Immature natural killer cell (primary cell): ENCODE results near the gene NRXN3. TPM values are rescaled to one million over a fixed set of nuclear protein-coding genes. Genes with fewer than 3 reads are reported as not detected.
"Not testable (repeated sequence)": the region's sequence is repeated elsewhere in the genome, so short reads cannot be mapped to it uniquely, and the experiment has no call there.

Source experiments
- DNase-seq, 3 donors: peaks; one replicate each; pipeline ENCODE4 v3.0.0; 2022; ENCODE audit warnings: mixed read lengths in 1 of 3
- H3K27ac Mint-ChIP-seq, 6 donors: one replicate each; pipeline ENCODE4 v1.8.0; 2020; ENCODE audit warnings: mixed read lengths in 6 of 6, mild to moderate bottlenecking in 5 of 6, inconsistent platforms in 4 of 6, moderate library complexity in 3 of 6
- H3K27me3 Mint-ChIP-seq, 3 donors: one replicate each; pipeline ENCODE4 v1.8.0; 2020 to 2021; ENCODE audit warnings: low read depth in 3 of 3, mild to moderate bottlenecking in 3 of 3, mixed read lengths in 3 of 3, moderate library complexity in 3 of 3, inconsistent platforms in 1 of 3
- H3K36me3 Mint-ChIP-seq, 3 donors: one replicate each; pipeline ENCODE4 v1.8.0; 2020; ENCODE audit warnings: mixed read lengths in 3 of 3, inconsistent platforms in 2 of 3, mild to moderate bottlenecking in 2 of 3
- H3K4me1 Mint-ChIP-seq, 2 donors: one replicate each; pipeline ENCODE4 v1.8.0; 2020; ENCODE audit warnings: inconsistent platforms in 2 of 2, mild to moderate bottlenecking in 2 of 2, mixed read lengths in 2 of 2, moderate library complexity in 1 of 2
- H3K4me3 Mint-ChIP-seq, 5 donors: one replicate each; pipeline ENCODE4 v1.8.0; 2020; ENCODE audit warnings: mild to moderate bottlenecking in 5 of 5, mixed read lengths in 5 of 5, inconsistent platforms in 3 of 5, moderate library complexity in 3 of 5
- H3K9me3 Mint-ChIP-seq, 6 donors: one replicate each; pipeline ENCODE4 v1.8.0; 2020; ENCODE audit warnings: mild to moderate bottlenecking in 6 of 6, mixed read lengths in 6 of 6, inconsistent platforms in 4 of 6, moderate library complexity in 3 of 6
- polyA plus RNA-seq, 3 donors: library from polyadenylated mRNA; unstranded; fragments of 300-500 nt; fragmentation: Illumina TruSeq; gene quantifications; one replicate each; pipeline ENCODE4 v1.2.3, GENCODE V29; 2021

The NRXN3 gene
- polyA plus RNA-seq, 3 donors from 2014 or later: not detected

DNA sequence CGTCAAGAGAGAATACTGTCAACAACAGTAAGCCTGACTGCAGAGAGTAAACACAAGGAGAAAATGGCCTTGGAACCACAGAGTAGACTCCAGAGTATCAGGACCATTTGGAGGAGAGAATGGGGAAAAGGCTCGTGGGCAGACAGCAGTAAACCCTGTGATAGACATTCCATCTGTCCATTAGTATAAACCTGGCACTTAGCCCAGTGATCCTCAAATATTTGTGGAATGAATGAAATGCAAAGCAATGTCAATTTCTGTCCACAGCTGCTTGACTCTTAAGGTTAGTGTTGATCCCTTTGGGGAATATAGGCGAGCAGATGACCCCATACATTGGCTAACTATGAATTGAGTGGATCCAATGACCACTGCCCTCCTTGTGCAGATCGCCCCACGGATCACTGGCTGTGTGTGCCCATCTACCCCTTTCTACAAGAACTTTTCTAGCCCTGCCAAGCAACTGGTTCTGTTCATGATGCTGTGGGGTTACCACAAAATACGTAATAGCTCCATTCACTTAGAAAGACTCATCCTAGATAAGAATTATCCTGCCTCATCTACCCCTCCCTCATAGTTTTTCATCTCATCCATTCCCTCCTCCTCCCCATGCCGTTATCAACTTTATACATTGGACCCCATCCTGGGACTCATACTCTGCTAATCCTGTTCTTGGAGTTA lies 846.8 kb downstream of the NRXN3 start:
- H3K27me3 Mint-ChIP-seq: peaks cover 0 to 5% (median 2%) of the 10 kb centered on the region in 3 donors
- no peak overlapping the region for H3K4me3 Mint-ChIP-seq
- no peak for DNase-seq
- H3K36me3 Mint-ChIP-seq: peaks cover 0 to 4% (median 0%) of the 10 kb centered on the region in 3 donors
- H3K9me3 Mint-ChIP-seq: peaks cover 0 to 8% (median 3%) of the 10 kb centered on the region in 6 donors
- H3K4me1 Mint-ChIP-seq: no peaks in the 10 kb centered on the region
- H3K27ac Mint-ChIP-seq: no peak overlapping the region

DNA sequence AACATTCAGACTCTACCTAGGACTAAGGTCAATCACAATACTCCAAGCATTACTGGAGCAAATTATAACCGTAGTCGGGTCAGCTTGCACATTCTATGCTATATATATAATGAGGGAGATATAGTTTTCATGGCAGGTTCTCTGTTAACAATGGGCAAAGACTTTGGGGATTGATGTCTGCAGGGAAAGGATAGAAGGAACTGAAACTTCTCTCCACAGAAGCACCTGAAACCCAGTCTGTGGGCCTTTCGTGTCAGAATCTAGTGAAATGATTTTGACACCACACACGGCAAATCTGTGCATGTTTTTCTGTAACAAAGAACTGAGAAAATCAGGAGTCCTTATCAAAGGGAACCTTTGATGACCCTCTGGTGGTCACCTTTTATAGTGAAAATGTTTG lies 847.4 kb downstream of the NRXN3 start:
- H3K4me1 Mint-ChIP-seq: no peaks in the 10 kb centered on the region
- peaks cover 0 to 4% (median 0%) of the 10 kb centered on the region in 3 donors for H3K36me3 Mint-ChIP-seq
- peaks cover 0 to 5% (median 2%) of the 10 kb centered on the region in 3 donors for H3K27me3 Mint-ChIP-seq
- H3K4me3 Mint-ChIP-seq: no peak overlapping the region
- no peak overlapping the region for H3K27ac Mint-ChIP-seq
- DNase-seq: no peak
- H3K9me3 Mint-ChIP-seq: peaks cover 0 to 9% (median 3%) of the 10 kb centered on the region in 6 donors

DNA sequence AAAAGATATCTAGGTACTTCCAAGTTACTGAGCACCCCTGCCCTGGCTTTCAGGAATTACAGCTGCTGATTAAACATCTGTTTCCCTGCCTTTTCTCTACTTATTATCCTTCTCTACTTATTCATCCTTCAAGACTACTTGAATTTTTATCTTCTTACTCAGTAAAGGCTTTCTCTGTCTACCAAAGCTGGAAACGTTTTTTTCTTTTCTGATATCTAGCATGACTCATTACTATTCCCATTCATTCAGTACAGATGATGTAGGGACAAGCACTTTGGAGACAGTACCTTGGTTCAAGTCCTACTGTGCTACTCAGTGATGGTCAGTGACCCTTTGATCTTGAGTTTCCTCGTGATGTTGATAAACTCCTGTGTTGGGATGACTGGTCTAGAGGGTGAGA lies 848.7 kb downstream of the NRXN3 start:
- Mint-ChIP-seq H3K9me3 (peaks cover 0 to 9% (median 3%) of the 10 kb centered on the region in 6 donors), H3K27ac (no peak overlapping the region), H3K4me3 (no peak overlapping the region), H3K36me3 (peaks cover 0 to 4% (median 0%) of the 10 kb centered on the region in 3 donors), H3K4me1 (no peaks in the 10 kb centered on the region), H3K27me3 (peaks cover 0 to 5% (median 2%) of the 10 kb centered on the region in 3 donors)
- no peak for DNase-seq

DNA sequence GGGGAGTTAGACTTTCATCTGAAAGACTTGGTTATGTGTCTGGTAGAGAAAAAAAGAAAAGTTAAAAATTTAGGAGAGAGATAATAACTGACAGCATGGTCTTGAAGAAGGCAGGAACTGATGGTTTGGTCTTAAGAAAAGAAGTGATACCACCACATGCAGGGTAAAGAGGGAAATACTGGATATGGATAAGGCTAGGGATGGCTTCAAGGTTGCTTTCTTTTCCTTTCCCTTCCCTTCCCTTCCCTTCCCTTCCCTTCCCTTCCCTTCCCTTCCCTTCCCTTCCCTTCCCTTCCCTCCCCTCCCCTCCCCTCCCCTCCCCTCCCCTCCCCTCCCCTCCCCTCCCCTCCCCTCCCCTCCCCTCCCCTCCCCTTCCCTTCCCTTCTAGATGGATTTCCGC lies 849.7 kb downstream of the NRXN3 start:
- not testable (repeated sequence) for H3K9me3 Mint-ChIP-seq, H3K4me3 Mint-ChIP-seq, DNase-seq, H3K27me3 Mint-ChIP-seq, H3K27ac Mint-ChIP-seq, H3K36me3 Mint-ChIP-seq, H3K4me1 Mint-ChIP-seq

DNA sequence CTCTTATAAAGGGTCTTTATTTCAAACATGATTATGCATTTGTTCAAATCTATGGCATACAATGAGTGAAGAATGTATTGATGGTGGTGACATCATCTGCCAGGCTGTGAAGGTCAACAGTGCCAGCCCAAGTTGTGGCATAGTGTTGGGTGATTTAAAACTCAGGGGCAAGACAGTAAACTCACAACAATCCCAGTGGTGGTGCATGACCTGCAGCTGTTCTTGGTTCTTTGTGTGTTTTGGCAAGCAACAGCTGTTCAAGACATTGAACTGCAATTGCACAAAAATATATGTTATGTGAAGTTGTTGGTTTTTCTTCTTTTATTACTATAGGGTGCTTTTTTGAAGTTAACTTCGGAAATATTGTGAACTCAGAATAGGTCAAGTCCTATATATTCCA lies 851.6 kb downstream of the NRXN3 start:
- Mint-ChIP-seq H3K36me3 (peaks cover 0 to 4% (median 0%) of the 10 kb centered on the region in 3 donors), H3K4me3 (no peak overlapping the region), H3K4me1 (no peaks in the 10 kb centered on the region), H3K9me3 (peaks cover 0 to 17% (median 2%) of the 10 kb centered on the region in 6 donors), H3K27me3 (peaks cover 0 to 4% (median under 1%) of the 10 kb centered on the region in 3 donors), H3K27ac (no peak overlapping the region)
- no peak for DNase-seq

DNA sequence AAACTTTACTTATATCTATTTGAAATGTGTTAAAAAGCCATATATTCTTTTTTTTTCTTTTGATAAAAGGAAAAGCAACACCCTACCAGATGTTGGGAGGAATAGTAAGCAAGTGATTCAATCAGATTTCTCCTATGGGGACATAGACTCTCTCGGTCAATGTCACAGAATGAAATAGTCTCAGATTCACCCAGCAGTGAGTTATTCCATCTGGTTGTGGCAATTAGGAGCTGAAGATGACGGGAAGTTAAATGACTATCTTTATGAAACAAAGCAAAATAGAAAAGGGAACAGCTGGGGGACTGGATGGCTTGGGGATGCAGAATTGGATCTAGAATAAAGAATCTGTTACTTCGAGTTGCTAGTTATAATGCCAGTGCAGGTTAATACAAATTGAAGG lies 857.0 kb downstream of the NRXN3 start:
- H3K36me3 Mint-ChIP-seq: no peaks in the 10 kb centered on the region
- no peak overlapping the region for H3K27ac Mint-ChIP-seq
- peaks cover 2 to 8% (median 4%) of the 10 kb centered on the region in 6 donors for H3K9me3 Mint-ChIP-seq
- H3K4me3 Mint-ChIP-seq: no peak overlapping the region
- no peak for DNase-seq
- no peaks in the 10 kb centered on the region for H3K4me1 Mint-ChIP-seq
- H3K27me3 Mint-ChIP-seq: peaks cover 0 to 3% (median 0%) of the 10 kb centered on the region in 3 donors

DNA sequence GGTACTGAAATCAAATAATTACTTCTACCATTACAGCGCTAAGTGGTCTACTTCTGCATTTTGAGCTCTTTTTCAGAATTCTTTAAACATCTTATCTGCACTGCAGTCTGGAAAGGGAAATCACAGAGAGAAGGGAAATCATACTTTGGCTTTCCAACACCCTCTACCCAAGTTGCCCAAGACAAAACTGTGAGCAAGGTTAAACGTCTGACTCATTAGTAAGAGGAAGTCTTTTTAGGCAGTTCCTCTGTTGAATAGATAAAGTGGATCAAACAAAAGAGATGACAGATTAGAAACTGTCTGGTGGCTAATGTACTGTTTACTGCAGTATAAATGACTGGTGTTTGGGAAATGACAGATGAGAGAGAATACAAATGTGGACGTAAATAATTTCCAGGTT lies 858.1 kb downstream of the NRXN3 start:
- Mint-ChIP-seq H3K27ac (no peak overlapping the region), H3K4me3 (no peak overlapping the region)

DNA sequence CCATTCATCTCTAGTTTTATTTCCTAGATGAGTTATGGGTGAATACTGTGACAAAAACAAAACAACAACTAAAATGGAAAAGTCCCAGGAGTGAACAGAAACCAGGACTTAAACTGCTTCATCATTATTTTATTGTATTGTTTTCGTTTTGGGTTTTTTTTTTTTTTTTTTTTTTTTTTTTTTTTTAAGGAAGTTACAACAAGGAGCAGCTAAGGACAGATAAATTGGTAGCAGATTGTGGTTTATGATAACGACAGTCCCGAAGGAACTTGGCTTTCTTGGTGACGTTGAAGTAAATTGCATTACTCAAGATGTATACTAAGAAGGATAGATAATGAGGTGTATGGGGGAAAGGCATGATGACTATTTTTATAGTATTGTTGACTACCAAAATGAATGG lies 866.3 kb downstream of the NRXN3 start:
- H3K4me3 Mint-ChIP-seq: no peak overlapping the region
- no peaks in the 10 kb centered on the region for H3K36me3 Mint-ChIP-seq
- no peak for DNase-seq
- no peak overlapping the region for H3K27ac Mint-ChIP-seq
- H3K9me3 Mint-ChIP-seq: peaks cover 4 to 18% (median 8%) of the 10 kb centered on the region in 6 donors
- H3K27me3 Mint-ChIP-seq: no peaks in the 10 kb centered on the region
- H3K4me1 Mint-ChIP-seq: no peaks in the 10 kb centered on the region

More for the DNA sequence above, 858.1 kb downstream of the NRXN3 start:
- H3K9me3 Mint-ChIP-seq: peaks cover 3 to 10% (median 5%) of the 10 kb centered on the region in 6 donors
- DNase-seq: no peak
- peaks cover 0 to 3% (median 0%) of the 10 kb centered on the region in 3 donors for H3K27me3 Mint-ChIP-seq
- H3K4me1 Mint-ChIP-seq: no peaks in the 10 kb centered on the region
- no peaks in the 10 kb centered on the region for H3K36me3 Mint-ChIP-seq

DNA sequence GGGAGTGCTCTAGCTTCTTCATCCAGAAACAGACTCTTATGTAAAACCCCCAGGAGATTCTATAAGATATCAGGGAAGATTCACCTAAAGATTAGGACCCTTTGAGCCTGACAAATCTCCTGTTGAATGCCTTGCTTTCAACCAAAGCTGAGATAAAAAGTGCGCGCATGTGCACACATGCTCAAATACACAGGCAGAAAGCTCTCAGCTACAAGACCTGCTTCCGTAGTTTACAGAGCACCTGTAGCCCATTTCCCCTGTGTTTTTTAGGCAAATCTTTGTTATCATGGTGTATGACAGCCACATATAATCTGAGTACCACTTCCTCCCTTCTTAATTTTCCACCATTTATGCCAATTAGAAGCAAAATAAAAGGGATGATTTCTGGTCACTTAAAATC lies 866.9 kb downstream of the NRXN3 start:
- no peak overlapping the region for H3K4me3 Mint-ChIP-seq
- no peak overlapping the region for H3K27ac Mint-ChIP-seq
- no peaks in the 10 kb centered on the region for H3K36me3 Mint-ChIP-seq
- H3K4me1 Mint-ChIP-seq: no peaks in the 10 kb centered on the region
- peaks cover 4 to 18% (median 9%) of the 10 kb centered on the region in 6 donors for H3K9me3 Mint-ChIP-seq
- H3K27me3 Mint-ChIP-seq: no peaks in the 10 kb centered on the region
- DNase-seq: no peak

DNA sequence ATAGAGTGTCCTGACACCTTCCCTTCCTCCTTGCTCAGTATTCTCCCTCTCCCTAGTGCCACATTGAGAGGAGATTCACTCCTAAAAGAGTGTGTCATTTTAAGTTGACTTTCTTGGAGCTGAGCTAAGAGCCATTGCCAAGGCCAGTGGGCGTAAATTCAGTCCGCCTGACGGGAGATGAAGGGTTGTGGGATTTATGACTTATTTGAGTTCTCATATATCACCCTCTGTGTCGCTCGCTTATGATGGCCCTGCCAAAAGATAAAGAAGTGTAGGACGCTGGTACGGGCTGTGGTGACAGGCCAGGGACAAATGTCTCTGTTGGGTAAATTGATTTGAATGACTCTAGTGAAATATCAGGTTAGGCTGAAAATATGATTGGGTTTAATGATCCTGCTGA lies 867.4 kb downstream of the NRXN3 start:
- H3K4me1 Mint-ChIP-seq: no peaks in the 10 kb centered on the region
- H3K27ac Mint-ChIP-seq: no peak overlapping the region
- peaks cover 4 to 18% (median 8%) of the 10 kb centered on the region in 6 donors for H3K9me3 Mint-ChIP-seq
- no peaks in the 10 kb centered on the region for H3K36me3 Mint-ChIP-seq
- no peak for DNase-seq
- H3K4me3 Mint-ChIP-seq: no peak overlapping the region
- no peaks in the 10 kb centered on the region for H3K27me3 Mint-ChIP-seq

DNA sequence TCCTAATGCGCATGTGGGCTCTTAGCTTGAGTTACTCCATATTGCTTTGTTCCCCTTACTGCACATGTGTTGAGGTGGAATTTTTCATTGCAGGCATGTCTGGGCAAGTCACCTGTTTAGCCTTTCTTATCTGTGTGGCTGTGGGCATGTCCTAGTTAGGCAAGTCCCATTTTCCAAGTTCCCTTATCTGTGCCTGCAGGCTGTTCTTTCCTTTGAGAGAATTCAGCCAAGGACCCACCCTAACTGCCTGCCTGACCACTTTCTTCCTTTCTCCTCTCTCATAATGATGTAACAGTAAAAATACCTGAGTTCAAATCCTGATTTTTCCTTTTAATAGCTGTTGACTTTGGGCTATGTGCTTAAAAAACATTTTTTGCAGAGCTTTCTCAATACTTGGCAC lies 870.6 kb downstream of the NRXN3 start:
- no peaks in the 10 kb centered on the region for H3K27me3 Mint-ChIP-seq
- H3K9me3 Mint-ChIP-seq: peaks cover 4 to 18% (median 7%) of the 10 kb centered on the region in 6 donors
- H3K4me1 Mint-ChIP-seq: no peaks in the 10 kb centered on the region
- H3K36me3 Mint-ChIP-seq: no peaks in the 10 kb centered on the region
- H3K27ac Mint-ChIP-seq: no peak overlapping the region
- no peak overlapping the region for H3K4me3 Mint-ChIP-seq
- DNase-seq: no peak

DNA sequence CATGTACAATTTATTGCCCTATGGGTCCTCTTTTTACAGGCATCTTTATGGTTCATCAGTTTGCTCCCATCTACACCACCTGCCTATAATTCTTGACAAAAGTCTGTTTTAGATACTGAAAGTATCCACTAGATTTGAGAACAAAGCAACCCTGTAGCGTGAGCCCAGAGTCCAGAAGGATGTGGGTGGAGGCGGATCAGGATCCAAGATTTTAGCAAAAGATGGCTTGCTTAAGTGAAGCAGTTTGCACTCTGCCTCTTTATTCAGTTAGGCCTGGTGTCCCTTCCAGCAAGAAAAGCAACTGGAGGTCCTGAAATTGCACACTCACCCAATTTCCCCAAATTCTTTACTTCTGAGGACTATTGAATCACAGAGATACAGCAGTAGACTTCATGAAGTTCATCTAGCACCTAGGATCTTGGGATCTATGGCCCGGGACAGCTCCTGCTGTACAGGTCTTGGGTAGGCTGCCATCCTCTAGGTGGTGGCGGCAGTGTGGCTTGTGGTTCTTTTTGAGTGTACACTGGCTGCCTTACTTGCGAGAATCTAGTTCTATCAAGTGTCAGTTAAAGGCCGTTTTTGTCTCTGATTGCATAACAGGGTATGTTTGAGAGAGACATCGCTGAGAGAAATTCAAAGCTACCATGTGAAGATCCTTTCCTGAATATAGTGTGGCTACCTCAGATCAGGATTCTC lies 873.2 kb downstream of the NRXN3 start:
- H3K27me3 Mint-ChIP-seq: no peaks in the 10 kb centered on the region
- H3K9me3 Mint-ChIP-seq: peaks cover 2 to 18% (median 7%) of the 10 kb centered on the region in 6 donors
- no peaks in the 10 kb centered on the region for H3K36me3 Mint-ChIP-seq
- no peak overlapping the region for H3K27ac Mint-ChIP-seq
- H3K4me1 Mint-ChIP-seq: no peaks in the 10 kb centered on the region
- no peak for DNase-seq
- H3K4me3 Mint-ChIP-seq: no peak overlapping the region

DNA sequence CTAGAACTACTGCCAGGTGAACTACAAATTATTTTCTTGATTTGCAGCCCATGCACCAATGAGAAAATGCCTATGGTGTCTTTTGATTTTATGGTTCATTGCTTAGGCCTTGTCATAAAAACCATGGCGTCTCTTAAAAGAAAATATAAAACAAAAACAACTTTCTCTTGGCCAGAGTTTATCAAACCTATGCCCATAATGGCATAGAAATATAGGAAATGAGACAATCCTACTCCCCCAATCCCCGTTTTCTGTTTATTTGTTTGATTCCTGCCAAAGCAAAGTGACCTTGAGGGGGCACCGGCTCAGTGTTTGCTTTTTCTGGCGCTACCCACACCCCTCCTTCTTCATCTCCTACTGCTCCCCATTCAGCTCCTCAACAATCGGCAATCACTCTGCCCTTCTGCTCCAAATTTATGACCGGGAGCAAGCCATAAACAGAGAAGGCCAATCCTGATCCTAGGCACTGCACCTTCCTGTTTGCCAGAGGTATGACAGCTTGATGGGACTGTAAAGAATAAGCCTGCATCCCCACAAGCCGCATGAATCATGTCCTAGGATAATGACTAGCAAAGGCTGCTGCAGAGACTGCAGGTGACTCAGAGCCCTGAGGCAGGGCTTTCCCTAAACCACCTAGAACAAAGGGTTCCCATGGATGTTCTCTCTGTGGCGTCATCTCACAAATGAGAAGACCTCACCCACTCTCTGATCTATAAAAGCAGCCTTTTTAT lies 874.9 kb downstream of the NRXN3 start:
- H3K9me3 Mint-ChIP-seq: peaks cover 0 to 18% (median 6%) of the 10 kb centered on the region in 6 donors
- no peaks in the 10 kb centered on the region for H3K27me3 Mint-ChIP-seq
- H3K4me1 Mint-ChIP-seq: no peaks in the 10 kb centered on the region
- no peak for DNase-seq
- no peak overlapping the region for H3K27ac Mint-ChIP-seq
- H3K4me3 Mint-ChIP-seq: no peak overlapping the region
- H3K36me3 Mint-ChIP-seq: peaks cover 0 to 4% (median 0%) of the 10 kb centered on the region in 3 donors
